H1 (cell line): ENCODE results near the gene ATP6V1C2. TPM values are rescaled to one million over a fixed set of nuclear protein-coding genes. Genes with fewer than 3 reads are reported as not detected.

Experiments used
- CTCF ChIA-PET: fragments of 300-600 bp; sonication (Branson Sonifier 250); formaldehyde crosslinking; loops from one replicate; lab custom pipeline; 2021; ENCODE audit not compliant: partially characterized antibody; lab: Charles Lee
- POLR2A ChIA-PET: fragments of 300-600 bp; sonication (Branson Sonifier 250); formaldehyde crosslinking; loops from one replicate; lab custom pipeline; 2021; ENCODE audit warnings: inconsistent platforms; ENCODE audit not compliant: partially characterized antibody; lab: Charles Lee
- DNase-seq, 2 experiments: peaks; one replicate each; pipeline versions ENCODE4 v3.0.0 to v3.0.0-alpha.2; 2010 to 2022; ENCODE audit warnings: low spot score in 2 of 2, low read depth in 1 of 2, mixed read lengths in 1 of 2
- FAIRE-seq: peaks from 2 replicates; lab custom pipeline; 2011; peaks lifted over from hg19 to GRCh38; lab: Jason Lieb, UNC
- H2AFZ ChIP-seq: 2 replicates; pipeline ENCODE4 v1.8.1; 2012; ENCODE audit warnings: low read length, inconsistent platforms
- H2AK5ac ChIP-seq: 2 replicates; pipeline ENCODE4 v1.6.1; 2013; ENCODE audit warnings: low read depth, low read length
- H2BK120ac ChIP-seq: replicated peaks from 2 replicates; pipeline ENCODE3; 2013; ENCODE audit warnings: low read depth, low read length, inconsistent platforms
- H2BK12ac ChIP-seq: 2 replicates; pipeline ENCODE4 v1.6.1; 2013; ENCODE audit warnings: low read depth, low read length
- H2BK15ac ChIP-seq: 2 replicates; pipeline ENCODE4 v1.6.1; 2013; ENCODE audit warnings: low read length
- H2BK20ac ChIP-seq: 2 replicates; pipeline ENCODE4 v1.6.1; 2013; ENCODE audit warnings: low read length
- H2BK5ac ChIP-seq: 2 replicates; pipeline ENCODE4 v1.6.1; 2013; ENCODE audit warnings: low read depth, low read length
- H3K14ac ChIP-seq: 2 replicates; pipeline ENCODE4 v1.6.1; 2013; ENCODE audit warnings: inconsistent platforms; ENCODE audit not compliant: insufficient read length
- H3K18ac ChIP-seq: 2 replicates; pipeline ENCODE4 v1.6.1; 2013; ENCODE audit warnings: low read length; ENCODE audit errors: extremely low read depth
- H3K23ac ChIP-seq: 2 replicates; pipeline ENCODE4 v1.6.1; 2013; ENCODE audit warnings: inconsistent platforms; ENCODE audit not compliant: insufficient read length
- H3K23me2 ChIP-seq: 2 replicates; pipeline ENCODE4 v1.6.1; 2013; ENCODE audit warnings: low read depth, low read length
- H3K27ac ChIP-seq: 2 replicates; pipeline ENCODE4 v1.6.1; 2011; ENCODE audit warnings: low read depth, low read length, inconsistent platforms
- H3K27me3 ChIP-seq, 4 experiments: replicated peaks in 1 of 4; 1 replicate in 1 of 4; 2 replicates in 3 of 4; pipeline versions ENCODE4 v1.6.1 to v1.8.1; 2011 to 2013; ENCODE audit warnings: low read length in 3 of 4, mild to moderate bottlenecking in 3 of 4, inconsistent platforms in 2 of 4, mixed read lengths in 2 of 4, moderate library complexity in 1 of 4; ENCODE audit not compliant: control insufficient read depth in 3 of 4, insufficient read depth in 3 of 4; ENCODE audit errors: extremely low read depth in 1 of 4
- H3K36me3 ChIP-seq, 4 experiments: 2 replicates each; pipeline versions ENCODE4 v1.6.1 to v1.8.1; 2011 to 2013; ENCODE audit warnings: mild to moderate bottlenecking in 4 of 4, low read length in 3 of 4, moderate library complexity in 2 of 4, control low read depth in 1 of 4, inconsistent platforms in 1 of 4; ENCODE audit not compliant: insufficient read depth in 4 of 4, control insufficient read depth in 2 of 4
- H3K4ac ChIP-seq: replicated peaks from 2 replicates; pipeline ENCODE3; 2013; ENCODE audit warnings: low read length, low read depth, mixed read lengths, inconsistent platforms; ENCODE audit not compliant: insufficient read length
- H3K4me1 ChIP-seq, 4 experiments: replicated peaks in 1 of 4; 1 replicate in 1 of 4; 2 replicates in 3 of 4; pipeline versions ENCODE4 v1.6.1 to v1.8.1; 2011 to 2013; ENCODE audit warnings: low read length in 3 of 4, inconsistent platforms in 2 of 4, mixed read lengths in 1 of 4; ENCODE audit not compliant: insufficient read depth in 4 of 4, control insufficient read depth in 3 of 4
- H3K4me2 ChIP-seq, 2 experiments: 2 replicates each; pipeline versions ENCODE4 v1.6.1 to v1.8.1; 2011 to 2013; ENCODE audit warnings: low read depth in 2 of 2, low read length in 2 of 2, control low read depth in 1 of 2, inconsistent platforms in 1 of 2, mild to moderate bottlenecking in 1 of 2; ENCODE audit not compliant: insufficient read depth in 1 of 2
- H3K4me3 ChIP-seq, 4 experiments: fragments of 200-600, 300-600 bp in 1 of 4; sonication (generic), shearing (Covaris generic), sonication (Bioruptor Twin) in 1 of 4; 2 replicates each; pipeline versions ENCODE4 v1.5.1 to v1.8.1; 2011 to 2016; ENCODE audit warnings: low read length in 4 of 4, low read depth in 3 of 4, control low read depth in 2 of 4, inconsistent platforms in 2 of 4, mild to moderate bottlenecking in 2 of 4, mixed read lengths in 1 of 4, moderate library complexity in 1 of 4; ENCODE audit not compliant: insufficient read depth in 2 of 4; ENCODE audit errors: extremely low read depth in 1 of 4
- H3K56ac ChIP-seq: replicated peaks from 2 replicates; pipeline ENCODE3; 2013; ENCODE audit warnings: low read depth, mild to moderate bottlenecking, mixed read lengths, low read length, inconsistent platforms; ENCODE audit not compliant: insufficient read length
- H3K79me1 ChIP-seq: 2 replicates; pipeline ENCODE4 v1.6.1; 2013; ENCODE audit warnings: low read depth, low read length, control low read depth
- H3K79me2 ChIP-seq, 2 experiments: 2 replicates each; pipeline versions ENCODE4 v1.6.1 to v1.8.1; 2012 to 2013; ENCODE audit warnings: low read length in 2 of 2, mild to moderate bottlenecking in 2 of 2, inconsistent platforms in 1 of 2; ENCODE audit not compliant: insufficient read depth in 2 of 2, control insufficient read depth in 1 of 2
- H3K9ac ChIP-seq, 4 experiments: replicated peaks in 1 of 4; 1 replicate in 1 of 4; 2 replicates in 3 of 4; pipeline versions ENCODE4 v1.6.1 to v1.8.1; 2011 to 2013; ENCODE audit warnings: low read depth in 3 of 4, low read length in 3 of 4, control low read depth in 2 of 4, mild to moderate bottlenecking in 2 of 4, moderate library complexity in 2 of 4, inconsistent platforms in 1 of 4; ENCODE audit errors: extremely low read depth in 1 of 4
- H3K9me3 ChIP-seq, 2 experiments: 2 replicates each; pipeline versions ENCODE4 v1.6.1 to v1.8.1; 2012 to 2013; ENCODE audit warnings: mild to moderate bottlenecking in 2 of 2, moderate library complexity in 2 of 2, control low read depth in 1 of 2, inconsistent platforms in 1 of 2, low read depth in 1 of 2, low read length in 1 of 2, mixed read lengths in 1 of 2; ENCODE audit not compliant: insufficient read depth in 2 of 2
- H4K20me1 ChIP-seq, 2 experiments: replicated peaks in 1 of 2; 2 replicates each; pipeline versions ENCODE3 to v1.8.1; 2011 to 2013; ENCODE audit warnings: inconsistent platforms in 2 of 2, low read length in 2 of 2, mild to moderate bottlenecking in 1 of 2; ENCODE audit not compliant: insufficient read depth in 2 of 2, control insufficient read depth in 1 of 2
- H4K5ac ChIP-seq: 2 replicates; pipeline ENCODE4 v1.6.1; 2013; ENCODE audit warnings: low read length, low read depth, mixed read lengths, inconsistent platforms; ENCODE audit not compliant: insufficient read length
- H4K8ac ChIP-seq: 2 replicates; pipeline ENCODE4 v1.8.0; 2013; ENCODE audit warnings: mild to moderate bottlenecking, moderate library complexity, low read length, inconsistent platforms; ENCODE audit not compliant: insufficient read depth; ENCODE audit errors: extremely low read depth
- H4K91ac ChIP-seq: replicated peaks from 2 replicates; pipeline ENCODE3; 2013; ENCODE audit warnings: low read length, mixed read lengths, inconsistent platforms; ENCODE audit not compliant: insufficient read length
- FOSL1 ChIP-seq: IDR thresholded peaks from 2 replicates; pipeline ENCODE4 v1.6.1; 2011; ENCODE audit warnings: mild to moderate bottlenecking, low read depth, low read length, moderate library complexity; ENCODE audit not compliant: insufficient read depth
- WGBS, 2 experiments: shearing (Covaris generic) in 1 of 2; methylation state at CpG; one replicate each; pipeline versions ENCODE4 v1.1.6 to v1.1.7; 2013 to 2015; ENCODE audit warnings: low lambda C conversion rate in 2 of 2, mixed read lengths in 2 of 2, inconsistent platforms in 1 of 2, low coverage in 1 of 2, missing lambda C conversion rate in 1 of 2; ENCODE audit not compliant: insufficient replicate concordance in 2 of 2, insufficient coverage in 1 of 2, insufficient read length in 1 of 2; ENCODE audit errors: extremely low coverage in 1 of 2, missing lambda C conversion rate in 1 of 2; 5-methylcytosine and 5-hydroxymethylcytosine counted together
- polyA plus RNA-seq, 7 experiments: library from polyadenylated mRNA; depleted of rRNA in 3 of 7; stranded (reverse) in 5 of 7; unstranded in 2 of 7; fragments of >200 nt in 5 of 7; fragments of 200-250 nt in 2 of 7; gene quantifications; 1 replicate in 5 of 7; 2 replicates in 1 of 7; 4 replicates in 1 of 7; pipeline versions ENCODE4 v1.2.1 to v1.2.3, GENCODE V29; 2011 to 2013; ENCODE audit warnings: missing spikeins in 2 of 7, mixed read lengths in 2 of 7
- total RNA-seq: library from RNA; stranded (reverse); fragmentation: NEBNext Ultra II Directional; extraction: Animal tissue kit (Norgen Biotek cat#: 25700); gene quantifications from 2 replicates; pipeline ENCODE4 v1.2.1, GENCODE V29; 2021

Gene ATP6V1C2
- total and polyA plus RNA-seq, 2 of the 8 experiments (the other 6 are each of a cell fraction or from before 2014, with no cell fraction given) = 0.29 to 0.74 TPM

DNA sequence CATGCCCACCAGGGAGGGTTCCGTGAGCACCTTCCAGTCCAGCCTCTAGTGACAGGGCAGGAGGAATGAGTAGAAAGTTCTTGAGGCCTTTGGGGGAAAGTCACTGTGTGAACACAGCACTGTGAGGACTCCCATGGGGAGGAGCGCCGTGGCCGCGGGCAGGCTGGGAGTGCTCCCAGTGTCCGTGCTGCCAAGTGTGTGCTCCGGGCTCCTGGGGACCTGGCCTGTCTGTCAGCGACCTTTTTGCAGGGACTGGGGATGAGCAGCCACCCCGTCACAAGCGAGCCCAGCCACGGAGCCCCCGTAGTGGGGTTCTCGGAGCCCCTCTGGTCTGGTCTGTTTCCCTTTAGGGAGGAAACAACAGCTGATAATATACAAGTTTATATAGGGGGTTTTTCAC lies 54.4 kb downstream of the ATP6V1C2 start:
- Histone ChIP-seq H3K18ac (no peak overlapping the region), H4K20me1 (peaks cover 2 to 13% of the 10 kb centered on the region in 2 experiments), H2BK120ac (no peak overlapping the region), H4K5ac (no peak overlapping the region), H3K14ac (no peak overlapping the region), H3K27me3 (no peaks in the 10 kb centered on the region), H3K79me2 (no peaks in the 10 kb centered on the region), H3K9ac (no peak overlapping the region), H2AK5ac (no peak overlapping the region), H3K79me1 (peaks cover 3% of the 10 kb centered on the region; the same call in 1 of the 2 replicates), H2BK15ac (no peak overlapping the region), H3K23ac (no peak overlapping the region), H4K8ac (no peak overlapping the region), H2BK20ac (no peak overlapping the region), H3K4me3 (no peak overlapping the region), H3K36me3 (peaks cover 0 to 16% (median 7%) of the 10 kb centered on the region in 4 experiments; a peak in 3 of 8 replicates), H2AFZ (no peak overlapping the region), H3K4ac (no peak overlapping the region), H4K91ac (no peak overlapping the region), H3K9me3 (no peaks in the 10 kb centered on the region), H2BK12ac (no peak overlapping the region), H3K4me2 (no peak overlapping the region), H3K4me1 (peaks cover 0 to 4% (median 2%) of the 10 kb centered on the region in 4 experiments; a peak in 3 of 7 replicates), H3K56ac (no peak overlapping the region), H3K27ac (no peak overlapping the region), H2BK5ac (no peak overlapping the region), H3K23me2 (no peaks in the 10 kb centered on the region)
- 97% methylated on average over 9 of the region's 13 CpGs; no CpG with 5 or more reads in 1 of the 2 experiments for WGBS, 2 experiments
- CTCF ChIA-PET = interaction anchor here (0.5 to 1.9 kb wide), 6 partner anchors 8 to 87 kb away, joined by 3 to 9 read pairs (median 4); no protein-coding TSS in a partner anchor
- POLR2A ChIA-PET = interaction anchor here (0.8 to 2.9 kb wide), 3 partner anchors 9 to 38 kb away, joined by 3 to 12 read pairs (median 3); no protein-coding TSS in a partner anchor
- FAIRE-seq = no peak
- no peak for DNase-seq
- no peak for TF ChIP-seq FOSL1
